ENCODE data around the gene ZNF689. TPM values are rescaled to one million over a fixed set of nuclear protein-coding genes. Genes with fewer than 3 reads are reported as not detected.

The ZNF689 gene
- total and polyA plus RNA-seq, 2 of the 13 experiments (the other 11 are each of a cell fraction or from before 2014, with no cell fraction given) = 9.7 to 19.5 TPM

DNA sequence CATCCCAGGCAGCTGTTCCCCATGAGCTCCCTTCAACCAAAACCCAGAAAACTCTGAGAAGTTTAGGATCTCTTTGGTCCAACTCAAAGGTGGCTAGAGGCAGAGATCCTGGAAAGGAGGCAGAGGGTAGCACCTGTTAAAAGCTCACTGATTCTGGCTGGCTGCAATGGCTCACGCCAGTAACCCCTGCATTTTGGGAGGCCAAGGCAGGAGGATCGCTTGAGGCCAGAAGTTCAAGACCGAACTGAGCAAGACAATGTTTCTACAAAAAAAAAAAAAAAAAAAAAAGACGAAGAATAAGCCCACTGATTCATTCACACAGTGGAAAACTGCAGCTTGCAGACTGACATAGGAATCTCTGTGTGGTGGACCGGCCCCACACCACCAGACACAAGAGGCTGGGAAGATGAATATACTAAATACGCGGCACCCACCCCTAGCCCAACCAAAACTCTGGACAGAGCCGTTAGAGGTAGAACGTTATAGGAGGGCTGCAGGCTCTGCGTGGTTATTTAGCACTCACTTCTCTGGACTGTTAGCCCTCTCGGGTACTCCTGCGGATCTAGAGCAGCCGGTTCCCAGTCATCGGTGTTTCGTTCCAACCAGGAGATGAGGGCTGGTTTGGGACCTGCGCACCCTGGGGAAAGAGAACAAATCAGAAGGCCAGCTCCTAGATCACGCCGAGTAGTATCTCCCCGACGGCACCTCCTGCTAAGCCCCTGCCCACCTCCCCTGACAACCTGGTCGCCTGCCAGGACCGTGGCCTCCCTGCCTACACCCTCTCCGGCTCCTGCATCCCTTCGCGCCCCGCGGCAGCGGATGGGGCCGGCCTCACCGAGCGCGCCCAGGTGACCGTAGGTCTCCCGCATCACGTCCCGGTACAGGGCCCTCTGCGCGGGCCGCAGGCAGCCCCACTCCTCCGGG is 925 bp downstream of the ZNF689 start (continued):
- TF ChIP-seq ZNF567 (CRISPR knock-in tag; IDR thresholded peaks at IDR 0.05; ENCODE audit: borderline replicate concordance) (peak; percentile 65; the same call in 1 of the 2 replicates), SAP130 (CRISPR knock-in tag; IDR thresholded peaks at IDR 0.05; ENCODE audit: low read depth) (no peak), PAF1 (CRISPR knock-in tag; IDR thresholded peaks at IDR 0.05) (no peak), ZNF660 (CRISPR knock-in tag; IDR thresholded peaks at IDR 0.05; ENCODE audit: borderline replicate concordance, low read depth) (no peak; the same call in 1 of the 2 replicates), ZNF674 (CRISPR knock-in tag; IDR thresholded peaks at IDR 0.05; ENCODE audit: low read depth) (peak; percentile 71; the same call in 1 of the 2 replicates), ZNF589 (CRISPR knock-in tag; conservative IDR thresholded peaks at IDR 0.05) (peak; percentile 32; the same call in 1 of the 2 replicates), MXI1 (IDR thresholded peaks at IDR 0.05; ENCODE audit: borderline replicate concordance, low read depth, low read length) (no peak), KAT7 (CRISPR knock-in tag; IDR thresholded peaks at IDR 0.05; ENCODE audit: borderline replicate concordance) (no peak; the same call in 1 of the 2 replicates), RFX3 (CRISPR knock-in tag; IDR thresholded peaks at IDR 0.05) (no peak), ZBTB26 (CRISPR knock-in tag; IDR thresholded peaks at IDR 0.05; ENCODE audit: borderline replicate concordance) (peak; percentile 66; the same call in 1 of the 2 replicates), HNF4G (IDR thresholded peaks at IDR 0.05; ENCODE audit: borderline replicate concordance, low read depth, low read length) (no peak), HNF4G (CRISPR knock-in tag; IDR thresholded peaks at IDR 0.05; ENCODE audit: borderline replicate concordance, low read depth) (0 out of 2 replicates have a peak, but pooled peaks have one; percentile 14), NFIC (IDR thresholded peaks at IDR 0.05; ENCODE audit: low read length) (no peak), MLXIP (CRISPR knock-in tag; IDR thresholded peaks at IDR 0.05; ENCODE audit: borderline replicate concordance) (no peak), ZNF354B (CRISPR knock-in tag; IDR thresholded peaks at IDR 0.05) (no peak), SNAPC2 (CRISPR knock-in tag; IDR thresholded peaks at IDR 0.05) (0 out of 2 replicates have a peak, but pooled peaks have one; percentile 8), RFXANK (CRISPR knock-in tag; IDR thresholded peaks at IDR 0.05) (no peak)
- TF ChIP-seq, protein P1, sequence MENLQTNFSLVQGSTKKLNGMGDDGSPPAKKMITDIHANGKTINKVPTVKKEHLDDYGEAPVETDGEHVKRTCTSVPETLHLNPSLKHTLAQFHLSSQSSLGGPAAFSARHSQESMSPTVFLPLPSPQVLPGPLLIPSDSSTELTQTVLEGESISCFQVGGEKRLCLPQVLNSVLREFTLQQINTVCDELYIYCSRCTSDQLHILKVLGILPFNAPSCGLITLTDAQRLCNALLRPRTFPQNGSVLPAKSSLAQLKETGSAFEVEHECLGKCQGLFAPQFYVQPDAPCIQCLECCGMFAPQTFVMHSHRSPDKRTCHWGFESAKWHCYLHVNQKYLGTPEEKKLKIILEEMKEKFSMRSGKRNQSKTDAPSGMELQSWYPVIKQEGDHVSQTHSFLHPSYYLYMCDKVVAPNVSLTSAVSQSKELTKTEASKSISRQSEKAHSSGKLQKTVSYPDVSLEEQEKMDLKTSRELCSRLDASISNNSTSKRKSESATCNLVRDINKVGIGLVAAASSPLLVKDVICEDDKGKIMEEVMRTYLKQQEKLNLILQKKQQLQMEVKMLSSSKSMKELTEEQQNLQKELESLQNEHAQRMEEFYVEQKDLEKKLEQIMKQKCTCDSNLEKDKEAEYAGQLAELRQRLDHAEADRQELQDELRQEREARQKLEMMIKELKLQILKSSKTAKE (CRISPR knock-in tag; IDR thresholded peaks at IDR 0.05; ENCODE audit: borderline replicate concordance) = peak; percentile 62
- TF ChIP-seq, protein P2, sequence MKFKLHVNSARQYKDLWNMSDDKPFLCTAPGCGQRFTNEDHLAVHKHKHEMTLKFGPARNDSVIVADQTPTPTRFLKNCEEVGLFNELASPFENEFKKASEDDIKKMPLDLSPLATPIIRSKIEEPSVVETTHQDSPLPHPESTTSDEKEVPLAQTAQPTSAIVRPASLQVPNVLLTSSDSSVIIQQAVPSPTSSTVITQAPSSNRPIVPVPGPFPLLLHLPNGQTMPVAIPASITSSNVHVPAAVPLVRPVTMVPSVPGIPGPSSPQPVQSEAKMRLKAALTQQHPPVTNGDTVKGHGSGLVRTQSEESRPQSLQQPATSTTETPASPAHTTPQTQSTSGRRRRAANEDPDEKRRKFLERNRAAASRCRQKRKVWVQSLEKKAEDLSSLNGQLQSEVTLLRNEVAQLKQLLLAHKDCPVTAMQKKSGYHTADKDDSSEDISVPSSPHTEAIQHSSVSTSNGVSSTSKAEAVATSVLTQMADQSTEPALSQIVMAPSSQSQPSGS (CRISPR knock-in tag; IDR thresholded peaks at IDR 0.05) = no peak

Data from HepG2 (cell line).